K562 (cell line): ENCODE measurements around the gene ETV3. TPM values are rescaled to one million over a fixed set of nuclear protein-coding genes. Genes with fewer than 3 reads are reported as not detected.

Experiments used
- ATAC-seq: fragments of 200-7000 bp; cut with Tn5 transposase; 3 replicates; pipeline ENCODE4 v1.9.1; 2020; ENCODE audit warnings: moderate library complexity
- Bru-seq: library from RNA; stranded (reverse); fragments of 400-500 nt; gene quantifications from one replicate; lab custom pipeline; 2021; lab: Mats Ljungman, UMichigan
- BruChase-seq, 2 experiments: library from RNA; stranded (reverse); fragments of 400-500 nt; gene quantifications; one replicate each; lab custom pipeline; 2021; lab: Mats Ljungman, UMichigan
- BruUV-seq: library from RNA; stranded (reverse); fragments of 400-500 nt; replicated peaks from 2 replicates; lab custom pipeline; 2021; lab: Mats Ljungman, UMichigan
- CTCF ChIA-PET: fragments of 300-600 bp; formaldehyde crosslinking; extraction: SDS; loops from one replicate; lab custom pipeline; 2021; ENCODE audit warnings: low intra/inter-chr PET ratio; lab: Yijun Ruan, JAX
- POLR2A ChIA-PET: fragments of 300-600, 350-650 bp; sonication (Branson Sonifier 250); formaldehyde crosslinking; extraction: SDS; loops from one replicate; lab custom pipeline; 2021; ENCODE audit warnings: antibody characterized with exemption, inconsistent platforms; lab: Yijun Ruan, JAX
- DNase-seq, 4 experiments: peaks; one replicate each; pipeline versions ENCODE4 v3.0.0 to v3.0.0-alpha.2; 2011 to 2018; ENCODE audit warnings: low spot score in 3 of 4, mixed read lengths in 3 of 4; ENCODE audit errors: extremely low read depth in 1 of 4
- FAIRE-seq: peaks from 2 replicates; lab custom pipeline; 2011; peaks lifted over from hg19 to GRCh38; lab: Jason Lieb, UNC
- H2AFZ ChIP-seq: 2 replicates; pipeline ENCODE4 v1.6.0; 2011; ENCODE audit warnings: low read depth, low read length, control low read depth, inconsistent platforms
- H3K27ac ChIP-seq: fragments of 200-600 bp; 3 replicates; pipeline ENCODE4 v1.8.0; 2011; ENCODE audit warnings: low read depth, mild to moderate bottlenecking, control low read depth, inconsistent platforms, low read length, moderate library complexity, mixed read lengths; ENCODE audit errors: extremely low read depth
- H3K27me3 ChIP-seq, 2 experiments: fragments of 300-600 bp in 1 of 2; 2 replicates in 1 of 2; 3 replicates in 1 of 2; pipeline versions ENCODE4 v1.6.0 to v1.8.0; 2011; ENCODE audit warnings: inconsistent platforms in 2 of 2, low read length in 2 of 2, mild to moderate bottlenecking in 1 of 2, mixed read lengths in 1 of 2, moderate library complexity in 1 of 2; ENCODE audit not compliant: control insufficient read depth in 2 of 2, insufficient read depth in 2 of 2
- H3K36me3 ChIP-seq: fragments of 300-600 bp; 3 replicates; pipeline ENCODE4 v1.8.0; 2011; ENCODE audit warnings: mild to moderate bottlenecking, low read length, inconsistent platforms; ENCODE audit not compliant: control insufficient read depth, insufficient read depth
- H3K4me1 ChIP-seq, 2 experiments: fragments of 200-600 bp in 1 of 2; replicated peaks in 1 of 2; 2 replicates in 1 of 2; 3 replicates in 1 of 2; pipeline versions ENCODE4 v1.5.1 to v1.8.0; 2011; ENCODE audit warnings: inconsistent platforms in 2 of 2, low read length in 2 of 2, mild to moderate bottlenecking in 1 of 2, mixed read lengths in 1 of 2, moderate library complexity in 1 of 2; ENCODE audit not compliant: control insufficient read depth in 2 of 2, insufficient read depth in 2 of 2
- H3K4me2 ChIP-seq: 2 replicates; pipeline ENCODE4 v1.6.1; 2011; ENCODE audit warnings: low read length, control low read depth, inconsistent platforms, mixed read lengths; ENCODE audit not compliant: insufficient read depth
- H3K4me3 ChIP-seq: fragments of 200-600 bp; sonication (generic), shearing (Covaris generic); 2 replicates; pipeline ENCODE4 v1.5.1; 2016; ENCODE audit warnings: control low read depth, inconsistent platforms
- H3K79me2 ChIP-seq: fragments of 200-600 bp; 3 replicates; pipeline ENCODE4 v1.8.0; 2011; ENCODE audit warnings: low read length, inconsistent platforms; ENCODE audit not compliant: control insufficient read depth, insufficient read depth
- H3K9ac ChIP-seq, 2 experiments: 2 replicates each; pipeline versions ENCODE4 v1.6.0 to v1.6.1; 2011; ENCODE audit warnings: low read depth in 2 of 2, low read length in 2 of 2, control low read depth in 1 of 2, inconsistent platforms in 1 of 2, mild to moderate bottlenecking in 1 of 2, mixed read lengths in 1 of 2; ENCODE audit not compliant: insufficient read depth in 1 of 2
- H3K9me1 ChIP-seq: one replicate; pipeline ENCODE4 v1.6.0; 2011; ENCODE audit warnings: inconsistent platforms, mild to moderate bottlenecking, low read length, moderate library complexity; ENCODE audit not compliant: control insufficient read depth, insufficient read depth
- H3K9me3 ChIP-seq: replicated peaks from 2 replicates; pipeline ENCODE4 v1.5.1; 2011; ENCODE audit warnings: low read depth, low read length, inconsistent platforms; ENCODE audit not compliant: control insufficient read depth, insufficient read depth
- H4K20me1 ChIP-seq: replicated peaks from 2 replicates; pipeline ENCODE4 v1.6.1; 2011; ENCODE audit warnings: low read length, inconsistent platforms, mixed read lengths; ENCODE audit not compliant: control insufficient read depth, insufficient read depth
- CSDE1 ChIP-seq, 2 experiments: fragments of 450-650 bp; IDR thresholded peaks; 2 replicates each; pipeline ENCODE4 v1.6.1; 2016; ENCODE audit warnings: mild to moderate bottlenecking in 1 of 2
- GMEB1 ChIP-seq: fragments of 250-450 bp; sonication (Bioruptor Pico); IDR thresholded peaks from 2 replicates; pipeline ENCODE4 v1.4.0; 2020; ENCODE audit warnings: mild to moderate bottlenecking
- L3MBTL2 ChIP-seq: fragments of 450-650 bp; IDR thresholded peaks from 2 replicates; pipeline ENCODE4 v1.6.1; 2016; ENCODE audit warnings: mild to moderate bottlenecking, moderate library complexity
- NCOR1 ChIP-seq: fragments of 450-650 bp; IDR thresholded peaks from 2 replicates; pipeline ENCODE4 v1.6.1; 2016; ENCODE audit warnings: mild to moderate bottlenecking, moderate library complexity
- NFRKB ChIP-seq: fragments of 450-650 bp; IDR thresholded peaks from 2 replicates; pipeline ENCODE4 v1.6.1; 2016; ENCODE audit warnings: low read depth
- NR4A1 ChIP-seq, 2 experiments: fragments of 250-450 bp in 1 of 2; fragments of 450-650 bp in 1 of 2; sonication (Bioruptor Pico) in 1 of 2; IDR thresholded peaks; 2 replicates each; pipeline versions ENCODE4 v1.4.0 to v1.6.1; 2016 to 2020; ENCODE audit warnings: mild to moderate bottlenecking in 2 of 2, missing compliant biosample characterization in 1 of 2, missing genetic modification characterization in 1 of 2, moderate library complexity in 1 of 2
- SP2 ChIP-seq: IDR thresholded peaks from 2 replicates; pipeline ENCODE4 v1.6.1; 2011; ENCODE audit warnings: mild to moderate bottlenecking, low read depth, low read length, moderate library complexity; ENCODE audit not compliant: poor library complexity, severe bottlenecking; ENCODE audit errors: extremely low read depth
- ZFP1 ChIP-seq: fragments of 450-650 bp; formaldehyde crosslinking; IDR thresholded peaks from 2 replicates; pipeline ENCODE4 v1.4.0; 2020; ENCODE audit warnings: mild to moderate bottlenecking, mixed read lengths
- WGBS: fragments of 100-300 bp; shearing (Covaris generic); methylation state at CpG from one replicate; pipeline ENCODE4 v1.1.6; 2016; ENCODE audit warnings: low coverage, mixed read lengths; ENCODE audit not compliant: insufficient coverage; ENCODE audit errors: missing lambda C conversion rate; 5-methylcytosine and 5-hydroxymethylcytosine counted together
- in situ Hi-C: fragments of 300-500 bp; cut with MboI; formaldehyde crosslinking; loops from 4 replicates; pipeline ENCODE4 v1.15.0; 2018; ENCODE audit warnings: inconsistent platforms, mixed read lengths
- intact Hi-C: fragments of 100-400 bp; cut with micrococcal nuclease; formaldehyde crosslinking; loops from 2 replicates; pipeline ENCODE4 v1.14.2; 2022
- long read RNA-seq, 3 experiments: library from polyadenylated mRNA in 2 of 3; library from RNA in 1 of 3; unstranded in 2 of 3; stranded (forward) in 1 of 3; transcript quantifications; one replicate each; pipeline ENCODE4 v2.0.0, GENCODE V29; 2019 to 2022
- polyA minus RNA-seq, 3 experiments: library from RNA; depleted of rRNA, polyadenylated mRNA; stranded (reverse); fragments of >200 nt; gene quantifications; 2 replicates each; pipeline ENCODE4 v1.2.3, GENCODE V29; 2011
- polyA plus RNA-seq, 8 experiments: library from polyadenylated mRNA; depleted of rRNA in 4 of 8; stranded (reverse) in 5 of 8; unstranded in 3 of 8; fragments of >200 nt; fragmentation: Nextera tagmentation in 2 of 8; fragmentation: Illumina TruSeq in 1 of 8; extraction: Ambion mirVana in 2 of 8; extraction: Trizol in 1 of 8; gene quantifications; 2 replicates each; pipeline versions ENCODE4 v1.2.1 to v1.2.3, GENCODE V29; 2011 to 2014; ENCODE audit warnings: inconsistent platforms in 1 of 8, missing spikeins in 1 of 8
- total RNA-seq, 7 experiments: library from RNA; depleted of rRNA in 6 of 7; stranded (reverse); fragments of >200 nt in 6 of 7; fragmentation: Illumina TruSeq in 2 of 7; extraction: Trizol in 2 of 7; gene quantifications; 2 replicates each; pipeline versions ENCODE4 v1.2.1 to v1.2.3, GENCODE V29; 2011 to 2021; ENCODE audit warnings: low replicate concordance in 1 of 7
- TF ChIP-seq, protein P1 (sequence below): fragments of 450-650 bp; IDR thresholded peaks from 2 replicates; pipeline ENCODE4 v1.6.1; 2016; ENCODE audit warnings: low read depth, mild to moderate bottlenecking, moderate library complexity
- TF ChIP-seq, protein P2 (sequence below): sonication (generic); formaldehyde crosslinking; IDR thresholded peaks from 2 replicates; pipeline ENCODE4 v1.9.0; 2022; ENCODE audit warnings: mild to moderate bottlenecking, missing genetic modification reagents
- TF ChIP-seq, protein P3 (sequence below): sonication (generic); formaldehyde crosslinking; IDR thresholded peaks from 2 replicates; pipeline ENCODE4 v1.5.0; 2020; ENCODE audit warnings: missing genetic modification reagents

Gene ETV3
- total RNA-seq (2011; cell fraction: chromatin; rRNA removed; ENCODE audit: low replicate concordance) = 21.7 and 44.9 TPM in 2 replicates
- total RNA-seq (2011; cell fraction: nucleolus; rRNA removed) = 14.7 and 15.8 TPM in 2 replicates
- total RNA-seq (2011; cell fraction: nucleoplasm; rRNA removed) = 33.9 and 53.1 TPM in 2 replicates
- total RNA-seq (2014; rRNA removed) = 6.4 and 8.4 TPM in 2 replicates
- 10.7 and 11.4 TPM in 2 replicates for total RNA-seq (2014; rRNA removed; fragmentation: Illumina TruSeq; extraction: Trizol)
- 10.4 and 11.2 TPM in 2 replicates for total RNA-seq (2015; rRNA removed; fragmentation: Illumina TruSeq; extraction: Trizol)
- 13.9 and 16.0 TPM in 2 replicates for total RNA-seq (2021)
- 7.7 and 9.0 TPM in 2 replicates for polyA plus RNA-seq (2011; rRNA removed)
- 5.0 and 6.0 TPM in 2 replicates for polyA plus RNA-seq (2011; cell fraction: cytosol; rRNA removed)
- 8.2 and 8.4 TPM in 2 replicates for polyA plus RNA-seq (2011; cell fraction: nucleus; rRNA removed)
- polyA plus RNA-seq (2012) = 6.9 and 8.4 TPM in 2 replicates
- 8.2 and 9.1 TPM in 2 replicates for polyA plus RNA-seq (2014; fragmentation: Illumina TruSeq; extraction: Trizol)
- 1 to 10 TPM; 3.1 to 5.4 TPM for polyA plus RNA-seq (2014; fragmentation: Nextera tagmentation; extraction: Ambion mirVana)
- polyA plus RNA-seq (2014; rRNA removed) = 7.2 TPM in 2 replicates
- polyA minus RNA-seq (2011; rRNA and poly(A)+ RNA removed) = 25.5 and 30.0 TPM in 2 replicates
- polyA minus RNA-seq (2011; cell fraction: cytosol; rRNA and poly(A)+ RNA removed) = 8.7 and 10.9 TPM in 2 replicates
- 13.2 and 23.4 TPM in 2 replicates for polyA minus RNA-seq (2011; cell fraction: nucleus; rRNA and poly(A)+ RNA removed)
- Bru-seq, nascent RNA = percentile 88 among the genes with signal in this experiment
- percentile 88 among the genes with signal in this experiment for BruChase-seq, experiment 1, labeled RNA remaining after a 2-hour chase
- BruChase-seq, experiment 2, labeled RNA remaining after a 6-hour chase = percentile 89 among the genes with signal in this experiment
- long read RNA-seq, experiment 1, partial matches to known transcripts = 1 of 6 reads
- long read RNA-seq, experiment 1, other reads (novel, unspliced or antisense) = 4 of 6 reads
- long read RNA-seq, experiment 2, partial matches to known transcripts = 0 of 3 reads
- long read RNA-seq, experiment 2, other reads (novel, unspliced or antisense) = 3 of 3 reads
- long read RNA-seq, experiment 3, partial matches to known transcripts = 0 of 3 reads
- long read RNA-seq, experiment 3, other reads (novel, unspliced or antisense) = 1 of 3 reads

GRCh38 chr1:157138220-157139051 lies at the start of gene ETV3:
ETV3 (minus strand) TSS chr1:157138395; CDS start chr1:157136352, 2,043 bp downstream.
- TSS peak; percentile 85 for BruUV-seq
- Histone ChIP-seq H3K9me1 (no peaks in the 10 kb centered on the region), H3K9me3 (no peaks in the 10 kb centered on the region), H4K20me1 (0 out of 2 replicates have a peak, but pooled peaks cover 9% of the 10 kb centered on the region), H3K4me2 (peak within 1 kb of the TSS; percentile 90), H2AFZ (peak within 1 kb of the TSS; percentile 94), H3K79me2 (peaks cover 27% of the 10 kb centered on the region), H3K27me3 (no peaks in the 10 kb centered on the region), H3K9ac (peak within 1 kb of the TSS; percentile 85 to 97), H3K4me1 (peaks cover 24 to 31% of the 10 kb centered on the region in 2 experiments), H3K4me3 (peak within 1 kb of the TSS; percentile 91), H3K36me3 (peaks cover 30% of the 10 kb centered on the region), H3K27ac (peak within 1 kb of the TSS; percentile 89)
- intact Hi-C loops = loop anchor here (1.0 kb wide), 1 partner anchor 17 kb away; no protein-coding TSS in a partner anchor
- ATAC-seq (peak; percentile 95), FAIRE-seq (peak; percentile 89), DNase-seq (peak; percentile 90 to 95 (median 91))
- POLR2A ChIA-PET = interaction anchor here (0.5 to 1.7 kb wide), 7 partner anchors 13 to 501 kb away, joined by 3 to 7 read pairs (median 4); no protein-coding TSS in a partner anchor
- in situ Hi-C loops = loop anchor here (5.0 kb wide), 1 partner anchor 41 kb away; the partner anchor contains the start of gene ETV3L
- CTCF ChIA-PET = interaction anchor here (0.6 kb wide), 1 partner anchor 9 kb away, joined by 3 read pairs; no protein-coding TSS in a partner anchor
- under 1% methylated on average over 64 of the region's 85 CpGs for WGBS
- TF ChIP-seq GMEB1 (CRISPR knock-in tag) = peak; percentile 98
- 0 out of 2 replicates have a peak, but pooled peaks have one; percentile 55 for TF ChIP-seq NFRKB
- no peak for TF ChIP-seq ZFP1 (CRISPR knock-in tag)
- peak; percentile 90 for TF ChIP-seq L3MBTL2
- TF ChIP-seq, protein P1, sequence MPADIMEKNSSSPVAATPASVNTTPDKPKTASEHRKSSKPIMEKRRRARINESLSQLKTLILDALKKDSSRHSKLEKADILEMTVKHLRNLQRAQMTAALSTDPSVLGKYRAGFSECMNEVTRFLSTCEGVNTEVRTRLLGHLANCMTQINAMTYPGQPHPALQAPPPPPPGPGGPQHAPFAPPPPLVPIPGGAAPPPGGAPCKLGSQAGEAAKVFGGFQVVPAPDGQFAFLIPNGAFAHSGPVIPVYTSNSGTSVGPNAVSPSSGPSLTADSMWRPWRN = 0 out of 2 replicates have a peak, but pooled peaks have one; percentile 13
- no peak for TF ChIP-seq NCOR1
- no peak for TF ChIP-seq CSDE1 (IDR thresholded peaks at IDR 0.05)
- TF ChIP-seq, protein P2, sequence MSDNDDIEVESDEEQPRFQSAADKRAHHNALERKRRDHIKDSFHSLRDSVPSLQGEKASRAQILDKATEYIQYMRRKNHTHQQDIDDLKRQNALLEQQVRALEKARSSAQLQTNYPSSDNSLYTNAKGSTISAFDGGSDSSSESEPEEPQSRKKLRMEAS = peak; percentile 85
- TF ChIP-seq NR4A1 (CRISPR knock-in tag; IDR thresholded peaks at IDR 0.05) = no peak
- TF ChIP-seq NR4A1 (tag; IDR thresholded peaks at IDR 0.05) = 0 out of 2 replicates have a peak, but pooled peaks have one; percentile 45
- no peak for TF ChIP-seq SP2
- TF ChIP-seq, protein P3, sequence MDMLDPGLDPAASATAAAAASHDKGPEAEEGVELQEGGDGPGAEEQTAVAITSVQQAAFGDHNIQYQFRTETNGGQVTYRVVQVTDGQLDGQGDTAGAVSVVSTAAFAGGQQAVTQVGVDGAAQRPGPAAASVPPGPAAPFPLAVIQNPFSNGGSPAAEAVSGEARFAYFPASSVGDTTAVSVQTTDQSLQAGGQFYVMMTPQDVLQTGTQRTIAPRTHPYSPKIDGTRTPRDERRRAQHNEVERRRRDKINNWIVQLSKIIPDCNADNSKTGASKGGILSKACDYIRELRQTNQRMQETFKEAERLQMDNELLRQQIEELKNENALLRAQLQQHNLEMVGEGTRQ = no peak; the same call in 1 of the 2 replicates
